RPMI8226 (cell line): ENCODE data around the gene EML2.
A peak's percentile ranks its signal among the peaks of the same experiment; 100 is the strongest.

Experiments used
- DNase-seq: peaks from one replicate; pipeline ENCODE4 v3.0.0-alpha.2; 2015

EML2 gene

GRCh38 chr19:45581576-45581975 is 57.6 kb downstream of the EML2 start:
- no peak for DNase-seq

- DNase-seq: no peak
Measured at GRCh38 chr19:45578861-45579260, 60.3 kb downstream of the EML2 start.

GRCh38 chr19:45577111-45577905 is 61.9 kb downstream of the EML2 start:
- DNase-seq: peak; percentile 31

GRCh38 chr19:45576682-45577081 is 62.5 kb downstream of the EML2 start:
- DNase-seq: no peak

GRCh38 chr19:45575216-45575615 is 64.0 kb downstream of the EML2 start:
- peak; percentile 52 for DNase-seq

GRCh38 chr19:45574526-45574925 is 64.7 kb downstream of the EML2 start:
- no peak for DNase-seq

GRCh38 chr19:45571457-45572220 is 67.6 kb downstream of the EML2 start:
- DNase-seq: no peak

GRCh38 chr19:45569619-45570421 is 69.4 kb downstream of the EML2 start:
- peak; percentile 35 for DNase-seq

- DNase-seq: no peak
Measured at GRCh38 chr19:45568732-45569131, 70.5 kb downstream of the EML2 start.

GRCh38 chr19:45567609-45568008 is 71.6 kb downstream of the EML2 start:
- DNase-seq: no peak

GRCh38 chr19:45564131-45564780 is 74.9 kb downstream of the EML2 start:
- DNase-seq: no peak

GRCh38 chr19:45560686-45561085 is 78.5 kb downstream of the EML2 start:
- DNase-seq: no peak

GRCh38 chr19:45560038-45560437 is 79.2 kb downstream of the EML2 start:
- no peak for DNase-seq
